ENCODE measurements around the gene UAP1L1. TPM values are rescaled to one million over a fixed set of nuclear protein-coding genes. Genes with fewer than 3 reads are reported as not detected.
"Not testable (repeated sequence)": the region's sequence is repeated elsewhere in the genome, so short reads cannot be mapped to it uniquely, and the experiment has no call there.

Gene UAP1L1
- polyA plus RNA-seq, 2 of the 4 experiments (the other 2 are of a cell fraction), result 1.2 to 7.8 TPM

DNA sequence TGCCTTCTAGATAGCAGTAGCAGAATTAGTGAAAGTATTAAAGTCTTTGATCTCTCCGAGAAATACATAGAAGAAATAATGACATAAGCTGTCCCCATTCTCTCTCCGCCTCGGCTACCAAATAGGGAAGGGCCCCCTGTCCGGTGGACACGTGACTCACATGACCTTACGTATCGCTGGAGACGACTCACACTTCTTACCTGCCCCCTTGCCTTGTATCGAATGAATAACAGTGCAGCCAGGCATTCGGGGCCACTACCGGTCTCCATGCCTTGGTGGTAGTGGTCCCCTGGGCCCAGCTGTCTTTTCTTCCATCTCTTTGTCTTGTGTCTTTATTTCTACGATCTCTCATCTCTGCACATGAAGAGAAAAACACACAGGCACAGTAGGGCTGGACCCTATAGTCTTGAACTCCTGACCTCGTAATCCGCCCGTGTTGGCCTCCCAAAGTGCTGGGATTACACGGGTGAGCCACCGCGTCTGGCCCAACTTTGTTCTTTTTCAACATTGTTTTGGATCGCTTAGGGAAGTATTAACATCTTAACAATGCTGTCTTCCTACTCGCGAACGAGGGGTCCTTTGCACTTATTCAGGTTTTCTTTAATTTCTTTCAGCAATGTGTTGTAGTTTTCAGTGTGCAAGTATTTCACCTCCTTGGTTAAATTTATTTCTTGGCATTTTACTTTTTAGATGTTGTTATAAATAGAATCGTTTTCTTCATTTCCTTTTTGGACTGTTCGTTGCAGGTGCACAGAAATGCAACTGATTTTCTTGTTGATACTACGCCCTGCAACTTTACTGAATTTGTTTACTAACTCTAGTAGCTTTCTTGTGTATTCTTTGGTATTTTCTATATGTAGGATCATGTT is 44.8 kb downstream of the UAP1L1 start:
- Histone ChIP-seq H3K4me1 (peaks cover 17% of the 10 kb centered on the region), H3K4me2 (peak overlapping the region; percentile 59)
- WGBS (ENCODE audit: missing lambda C conversion rate), result 74% methylated on average over 20 of the region's 25 CpGs
- H3K4me3 ChIP-seq; H3K27ac ChIP-seq; POLR2A ChIA-PET; DNase-seq (ENCODE audit: low read depth in 1 of 2, low spot score in 1 of 2); H3K9me3 ChIP-seq; FAIRE-seq: not testable (repeated sequence)
- ATAC-seq, result peak in 1 of 2 experiments; percentile 26; a peak in 1 of 6 replicates
- CTCF ChIA-PET, result interaction anchor here (0.8 to 10.8 kb wide), 12 partner anchors 15 to 315 kb away, joined by 3 to 113 read pairs (median 5); partner anchors contain the start of genes CYSRT1, RNF208, RNF224 and TMEM210

DNA sequence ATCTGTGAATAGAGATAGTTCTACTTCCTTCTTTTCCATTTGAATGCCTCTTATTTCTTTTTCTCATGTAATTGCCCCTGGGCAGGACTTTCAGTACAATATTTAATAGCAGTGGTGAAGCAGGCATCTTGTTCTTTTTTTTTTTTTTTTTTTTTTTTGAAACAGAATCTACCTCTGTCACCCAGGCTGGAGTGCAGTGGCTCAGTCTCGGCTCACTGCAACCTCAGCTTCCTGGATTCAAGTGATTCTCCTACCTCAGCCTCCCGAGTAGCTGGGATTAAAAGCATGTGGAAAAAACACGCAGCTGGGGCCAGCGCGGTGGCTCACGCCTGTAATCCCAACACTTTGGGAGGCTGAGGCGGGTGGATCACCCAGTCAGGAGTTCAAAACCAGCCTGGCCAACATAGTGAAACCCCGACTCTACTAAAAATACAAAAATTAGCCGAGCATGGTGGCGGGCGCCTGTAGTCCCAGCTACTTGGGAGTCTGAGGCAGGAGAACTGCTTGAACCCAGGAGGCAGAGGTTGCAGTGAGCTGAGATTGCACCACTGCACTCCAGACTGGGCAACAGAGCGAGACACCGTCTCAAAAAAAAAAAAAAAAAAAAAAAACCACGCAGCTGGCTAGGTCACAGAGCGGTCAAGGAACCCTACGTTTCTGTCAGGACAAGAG is 45.6 kb downstream of the UAP1L1 start:
- ATAC-seq; DNase-seq (ENCODE audit: low read depth in 1 of 2, low spot score in 1 of 2); POLR2A ChIA-PET; H3K27ac ChIP-seq; H3K4me3 ChIP-seq; H3K9me3 ChIP-seq; FAIRE-seq; H3K4me2 ChIP-seq: not testable (repeated sequence)
- CTCF ChIA-PET, result interaction anchor here (0.8 to 10.8 kb wide), 15 partner anchors 16 to 316 kb away, joined by 3 to 113 read pairs (median 5); partner anchors contain the start of genes CYSRT1, NPDC1, RNF208 and RNF224
- 93% methylated on average over 16 of the region's 16 CpGs for WGBS (ENCODE audit: missing lambda C conversion rate)
- H3K4me1 ChIP-seq, result peaks cover 18% of the 10 kb centered on the region

DNA sequence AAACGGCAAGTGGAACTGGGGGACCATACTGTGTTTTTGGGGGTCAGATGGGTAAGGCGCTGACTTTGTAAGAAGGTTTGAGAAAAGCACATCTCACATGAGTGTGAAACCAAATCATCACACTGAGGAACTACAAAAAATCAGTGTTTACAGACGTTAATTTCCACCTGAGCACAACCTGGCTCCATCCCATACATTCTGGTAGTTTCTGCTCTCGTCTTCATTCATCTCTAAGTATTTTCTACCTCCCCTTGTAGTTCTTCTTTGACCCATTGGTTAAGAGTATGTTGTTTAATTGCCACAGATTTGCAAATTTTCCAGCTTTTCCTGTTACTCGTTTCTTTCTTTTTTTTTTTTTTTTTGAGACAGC is 46.1 kb downstream of the UAP1L1 start:
- ATAC-seq, result no peak
- ChIA-PET POLR2A (no interaction called here), CTCF (interaction anchor here (0.8 to 10.8 kb wide), 13 partner anchors 16 to 115 kb away, joined by 3 to 113 read pairs (median 5); partner anchors contain the start of genes CYSRT1, NPDC1, RNF208 and RNF224)
- WGBS (ENCODE audit: missing lambda C conversion rate), result 80% methylated on average over 5 of the region's 5 CpGs
- no peak for FAIRE-seq
- Histone ChIP-seq H3K4me2 (no peak overlapping the region), H3K4me1 (peaks cover 23% of the 10 kb centered on the region), H3K4me3 (no peak overlapping the region), H3K9me3 (no peaks in the 10 kb centered on the region), H3K27ac (no peak overlapping the region)
- no peak for DNase-seq (ENCODE audit: low read depth in 1 of 2, low spot score in 1 of 2)
- no peak for TF ChIP-seq BHLHE40 (IDR thresholded peaks at IDR 0.05; ENCODE audit: low read depth, low read length)
- TF ChIP-seq, protein P1, sequence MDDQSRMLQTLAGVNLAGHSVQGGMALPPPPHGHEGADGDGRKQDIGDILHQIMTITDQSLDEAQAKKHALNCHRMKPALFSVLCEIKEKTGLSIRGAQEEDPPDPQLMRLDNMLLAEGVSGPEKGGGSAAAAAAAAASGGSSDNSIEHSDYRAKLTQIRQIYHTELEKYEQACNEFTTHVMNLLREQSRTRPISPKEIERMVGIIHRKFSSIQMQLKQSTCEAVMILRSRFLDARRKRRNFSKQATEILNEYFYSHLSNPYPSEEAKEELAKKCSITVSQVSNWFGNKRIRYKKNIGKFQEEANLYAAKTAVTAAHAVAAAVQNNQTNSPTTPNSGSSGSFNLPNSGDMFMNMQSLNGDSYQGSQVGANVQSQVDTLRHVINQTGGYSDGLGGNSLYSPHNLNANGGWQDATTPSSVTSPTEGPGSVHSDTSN (IDR thresholded peaks at IDR 0.05), result no peak
- TF ChIP-seq, protein P2, sequence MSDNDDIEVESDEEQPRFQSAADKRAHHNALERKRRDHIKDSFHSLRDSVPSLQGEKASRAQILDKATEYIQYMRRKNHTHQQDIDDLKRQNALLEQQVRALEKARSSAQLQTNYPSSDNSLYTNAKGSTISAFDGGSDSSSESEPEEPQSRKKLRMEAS (IDR thresholded peaks at IDR 0.05), result no peak

DNA sequence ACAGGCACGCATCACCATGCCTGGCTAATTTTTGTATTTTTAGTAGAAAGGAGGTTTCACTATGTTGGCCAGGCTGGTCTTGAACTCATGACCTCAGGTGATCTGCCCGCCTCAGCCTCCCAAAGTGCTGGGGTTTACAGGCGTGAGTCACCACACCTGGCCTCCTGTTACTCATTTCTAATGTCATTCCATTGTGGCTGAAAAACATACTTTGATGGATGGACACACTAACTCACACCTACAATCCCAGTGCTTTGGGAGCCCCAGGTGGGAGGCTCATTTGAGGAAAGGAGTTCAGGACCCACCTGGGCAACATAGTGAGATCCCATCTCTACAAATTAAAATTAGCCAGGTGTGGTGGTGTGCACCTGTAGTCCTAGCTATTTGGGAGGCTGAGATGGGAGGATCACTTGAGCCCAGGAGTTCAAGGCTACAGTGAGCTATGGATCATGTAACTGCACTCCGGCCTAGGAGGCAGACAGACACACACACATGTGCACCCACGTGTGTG is 46.7 kb downstream of the UAP1L1 start:
- ATAC-seq; H3K4me3 ChIP-seq; H3K9me3 ChIP-seq; POLR2A ChIA-PET; H3K27ac ChIP-seq; FAIRE-seq; H3K4me2 ChIP-seq; DNase-seq (ENCODE audit: low read depth in 1 of 2, low spot score in 1 of 2): not testable (repeated sequence)
- CTCF ChIA-PET, result interaction anchor here (1.1 to 10.8 kb wide), 8 partner anchors 18 to 112 kb away, joined by 3 to 113 read pairs (median 5); partner anchors contain the start of genes CYSRT1, NPDC1, RNF208 and RNF224
- whole genome bisulfite sequencing (ENCODE audit: missing lambda C conversion rate), result 93% methylated on average over 5 of the region's 5 CpGs
- peaks cover 25% of the 10 kb centered on the region for H3K4me1 ChIP-seq

DNA sequence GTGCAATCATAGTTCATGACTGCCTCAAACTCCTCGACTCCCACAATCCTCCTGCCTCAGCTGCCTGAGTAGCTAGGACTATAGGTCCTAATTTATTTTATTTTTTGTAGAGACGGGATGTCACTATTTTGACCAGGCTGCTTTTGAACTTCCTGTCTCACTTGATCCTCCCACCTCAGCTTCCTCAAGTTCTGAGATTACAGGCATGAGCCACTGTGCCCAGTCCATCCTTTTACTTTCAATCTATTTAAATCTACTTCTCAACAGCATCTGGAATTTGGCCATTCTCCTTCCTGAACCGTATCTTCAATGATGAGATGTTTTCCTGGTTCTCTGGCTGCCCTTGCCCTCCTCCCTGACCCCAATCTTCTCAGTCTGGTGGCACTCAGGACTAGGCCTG is 49.5 kb downstream of the UAP1L1 start:
- FAIRE-seq (no peak), DNase-seq (ENCODE audit: low read depth in 1 of 2, low spot score in 1 of 2) (no peak), ATAC-seq (no peak)
- ChIA-PET CTCF (interaction anchor here (0.6 to 2.4 kb wide), 9 partner anchors 8 to 110 kb away, joined by 3 to 9 read pairs (median 4); partner anchors contain the start of genes NPDC1 and RNF224), POLR2A (interaction anchor here (0.7 to 1.0 kb wide), 2 partner anchors 16 to 74 kb away, joined by 4 to 5 read pairs; partner anchors contain the start of gene TPRN)
- Histone ChIP-seq H3K27ac (peak overlapping the region; percentile 98), H3K4me2 (peak overlapping the region; percentile 100), H3K4me1 (peaks cover 23% of the 10 kb centered on the region), H3K4me3 (peak overlapping the region; percentile 94), H3K9me3 (no peaks in the 10 kb centered on the region)
- WGBS (ENCODE audit: missing lambda C conversion rate), result 44% methylated on average over 3 of the region's 3 CpGs
- TF ChIP-seq RFX5 (IDR thresholded peaks at IDR 0.05) (no peak), KDM5A (IDR thresholded peaks at IDR 0.05) (no peak), ZSCAN20 (CRISPR knock-in tag; IDR thresholded peaks at IDR 0.05) (no peak), GATA3 (IDR thresholded peaks at IDR 0.05; ENCODE audit: borderline replicate concordance) (no peak), RNF2 (IDR thresholded peaks at IDR 0.05; ENCODE audit: borderline replicate concordance, low read depth) (no peak), NPAS2 (CRISPR knock-in tag; IDR thresholded peaks at IDR 0.05; ENCODE audit: borderline replicate concordance) (no peak), RAD21 (conservative IDR thresholded peaks at IDR 0.05 in 1 of 2, IDR thresholded peaks at IDR 0.05 in 1 of 2) (no peak), SREBF2 (IDR thresholded peaks at IDR 0.05) (no peak), TFCP2L1 (CRISPR knock-in tag; IDR thresholded peaks at IDR 0.05) (no peak), NFE2L2 (conservative IDR thresholded peaks at IDR 0.05; ENCODE audit: low read length) (no peak)
- TF ChIP-seq, protein P3, sequence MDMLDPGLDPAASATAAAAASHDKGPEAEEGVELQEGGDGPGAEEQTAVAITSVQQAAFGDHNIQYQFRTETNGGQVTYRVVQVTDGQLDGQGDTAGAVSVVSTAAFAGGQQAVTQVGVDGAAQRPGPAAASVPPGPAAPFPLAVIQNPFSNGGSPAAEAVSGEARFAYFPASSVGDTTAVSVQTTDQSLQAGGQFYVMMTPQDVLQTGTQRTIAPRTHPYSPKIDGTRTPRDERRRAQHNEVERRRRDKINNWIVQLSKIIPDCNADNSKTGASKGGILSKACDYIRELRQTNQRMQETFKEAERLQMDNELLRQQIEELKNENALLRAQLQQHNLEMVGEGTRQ (IDR thresholded peaks at IDR 0.05), result no peak
- TF ChIP-seq, protein P1 (IDR thresholded peaks at IDR 0.05), result no peak
- TF ChIP-seq, protein P4, sequence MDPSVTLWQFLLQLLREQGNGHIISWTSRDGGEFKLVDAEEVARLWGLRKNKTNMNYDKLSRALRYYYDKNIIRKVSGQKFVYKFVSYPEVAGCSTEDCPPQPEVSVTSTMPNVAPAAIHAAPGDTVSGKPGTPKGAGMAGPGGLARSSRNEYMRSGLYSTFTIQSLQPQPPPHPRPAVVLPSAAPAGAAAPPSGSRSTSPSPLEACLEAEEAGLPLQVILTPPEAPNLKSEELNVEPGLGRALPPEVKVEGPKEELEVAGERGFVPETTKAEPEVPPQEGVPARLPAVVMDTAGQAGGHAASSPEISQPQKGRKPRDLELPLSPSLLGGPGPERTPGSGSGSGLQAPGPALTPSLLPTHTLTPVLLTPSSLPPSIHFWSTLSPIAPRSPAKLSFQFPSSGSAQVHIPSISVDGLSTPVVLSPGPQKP (IDR thresholded peaks at IDR 0.05; ENCODE audit: low read depth, low read length), result no peak
- TF ChIP-seq, protein P5, sequence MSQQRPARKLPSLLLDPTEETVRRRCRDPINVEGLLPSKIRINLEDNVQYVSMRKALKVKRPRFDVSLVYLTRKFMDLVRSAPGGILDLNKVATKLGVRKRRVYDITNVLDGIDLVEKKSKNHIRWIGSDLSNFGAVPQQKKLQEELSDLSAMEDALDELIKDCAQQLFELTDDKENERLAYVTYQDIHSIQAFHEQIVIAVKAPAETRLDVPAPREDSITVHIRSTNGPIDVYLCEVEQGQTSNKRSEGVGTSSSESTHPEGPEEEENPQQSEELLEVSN (IDR thresholded peaks at IDR 0.05; ENCODE audit: borderline replicate concordance, low read depth), result no peak

Data from A549 (cell line).